HepG2 (cell line): ENCODE data around the gene IFNA2. TPM values are rescaled to one million over a fixed set of nuclear protein-coding genes. Genes with fewer than 3 reads are reported as not detected.

Experiments
- BHLHE40 ChIP-seq: IDR thresholded peaks from 2 replicates; pipeline ENCODE4 v1.6.1; 2011; ENCODE audit warnings: low read length, improper control_type of control experiment
- NAIF1 ChIP-seq: sonication (generic); formaldehyde crosslinking; IDR thresholded peaks from 2 replicates; pipeline ENCODE4 v1.5.0; 2020; ENCODE audit warnings: mild to moderate bottlenecking, missing genetic modification reagents, borderline replicate concordance
- NKX3-1 ChIP-seq: sonication (generic); formaldehyde crosslinking; IDR thresholded peaks from 2 replicates; pipeline ENCODE4 v1.5.0; 2020; ENCODE audit warnings: missing genetic modification reagents
- NPAS2 ChIP-seq: sonication (generic); formaldehyde crosslinking; IDR thresholded peaks from 2 replicates; pipeline ENCODE4 v1.8.0; 2022; ENCODE audit warnings: mild to moderate bottlenecking, missing genetic modification reagents, borderline replicate concordance
- NR2F6 ChIP-seq, 2 experiments: IDR thresholded peaks; 2 replicates each; pipeline ENCODE4 v1.6.1; 2016; ENCODE audit warnings: antibody characterized with exemption in 1 of 2, mild to moderate bottlenecking in 1 of 2
- POLR2A ChIP-seq, 2 experiments: IDR thresholded peaks; 2 replicates each; pipeline ENCODE4 v1.6.1; 2011; ENCODE audit warnings: low read depth in 2 of 2, low read length in 2 of 2, mild to moderate bottlenecking in 1 of 2, moderate library complexity in 1 of 2; ENCODE audit not compliant: insufficient read depth in 1 of 2
- RARG ChIP-seq: sonication (generic); formaldehyde crosslinking; IDR thresholded peaks from 2 replicates; pipeline ENCODE4 v1.4.0; 2020; ENCODE audit warnings: low read depth, mild to moderate bottlenecking, missing genetic modification reagents
- SALL1 ChIP-seq: sonication (generic); formaldehyde crosslinking; IDR thresholded peaks from 2 replicates; pipeline ENCODE4 v1.8.0; 2022; ENCODE audit warnings: mild to moderate bottlenecking, missing genetic modification reagents
- ZNF180 ChIP-seq: sonication (generic); formaldehyde crosslinking; IDR thresholded peaks from 2 replicates; pipeline ENCODE4 v1.4.0; 2020; ENCODE audit warnings: low read depth, missing genetic modification reagents, borderline replicate concordance
- ZNF335 ChIP-seq: sonication (generic); formaldehyde crosslinking; IDR thresholded peaks from 2 replicates; pipeline ENCODE4 v1.4.0; 2020; ENCODE audit warnings: missing genetic modification reagents
- ZNF598 ChIP-seq: sonication (generic); formaldehyde crosslinking; IDR thresholded peaks from 2 replicates; pipeline ENCODE4 v1.5.1; 2020; ENCODE audit warnings: mild to moderate bottlenecking, missing genetic modification reagents, borderline replicate concordance
- ZSCAN21 ChIP-seq: sonication (generic); formaldehyde crosslinking; IDR thresholded peaks from 2 replicates; pipeline ENCODE4 v1.8.0; 2022; ENCODE audit warnings: mild to moderate bottlenecking, missing genetic modification reagents, moderate library complexity, borderline replicate concordance
- polyA plus RNA-seq, 8 experiments: library from polyadenylated mRNA; depleted of rRNA in 3 of 8; stranded (reverse) in 7 of 8; unstranded in 1 of 8; fragments of >200 nt; fragmentation: Illumina TruSeq in 4 of 8; extraction: Trizol in 4 of 8; gene quantifications; 2 replicates each; pipeline versions ENCODE4 v1.2.1 to v1.2.3, GENCODE V29; 2011 to 2016; ENCODE audit warnings: low read depth in 4 of 8, missing spikeins in 1 of 8, mixed read lengths in 1 of 8; ENCODE audit not compliant: insufficient read depth in 1 of 8
- total RNA-seq, 5 experiments: library from RNA; depleted of rRNA; stranded (reverse); fragments of >200 nt; fragmentation: Illumina TruSeq; extraction: Trizol; gene quantifications; 2 replicates each; pipeline ENCODE4 v1.2.3, GENCODE V29; 2016; ENCODE audit warnings: low read depth in 1 of 5
- TF ChIP-seq, protein P1 (sequence below), 2 experiments: sonication (generic) in 1 of 2; formaldehyde crosslinking in 1 of 2; IDR thresholded peaks; 2 replicates each; pipeline versions ENCODE4 v1.4.0 to v1.6.1; 2018 to 2020; ENCODE audit warnings: missing genetic modification reagents in 2 of 2, borderline replicate concordance in 1 of 2, low read depth in 1 of 2, mild to moderate bottlenecking in 1 of 2, missing biosample characterization in 1 of 2
- TF ChIP-seq, protein P2 (sequence below): sonication (generic); formaldehyde crosslinking; conservative IDR thresholded peaks from 2 replicates; pipeline ENCODE4 v1.4.0; 2020; ENCODE audit warnings: missing genetic modification reagents
- TF ChIP-seq, protein P3 (sequence below): sonication (generic); formaldehyde crosslinking; IDR thresholded peaks from 2 replicates; pipeline ENCODE4 v1.8.1; 2023; ENCODE audit warnings: mild to moderate bottlenecking, missing genetic modification reagents
- TF ChIP-seq, protein P4 (sequence below): sonication (generic); formaldehyde crosslinking; IDR thresholded peaks from 2 replicates; pipeline ENCODE4 v1.9.0; 2022; ENCODE audit warnings: missing genetic modification reagents, mild to moderate bottlenecking, borderline replicate concordance

The IFNA2 gene
- total and polyA plus RNA-seq, 2 of the 13 experiments (the other 11 are each of a cell fraction or from before 2014, with no cell fraction given), result not detected

DNA sequence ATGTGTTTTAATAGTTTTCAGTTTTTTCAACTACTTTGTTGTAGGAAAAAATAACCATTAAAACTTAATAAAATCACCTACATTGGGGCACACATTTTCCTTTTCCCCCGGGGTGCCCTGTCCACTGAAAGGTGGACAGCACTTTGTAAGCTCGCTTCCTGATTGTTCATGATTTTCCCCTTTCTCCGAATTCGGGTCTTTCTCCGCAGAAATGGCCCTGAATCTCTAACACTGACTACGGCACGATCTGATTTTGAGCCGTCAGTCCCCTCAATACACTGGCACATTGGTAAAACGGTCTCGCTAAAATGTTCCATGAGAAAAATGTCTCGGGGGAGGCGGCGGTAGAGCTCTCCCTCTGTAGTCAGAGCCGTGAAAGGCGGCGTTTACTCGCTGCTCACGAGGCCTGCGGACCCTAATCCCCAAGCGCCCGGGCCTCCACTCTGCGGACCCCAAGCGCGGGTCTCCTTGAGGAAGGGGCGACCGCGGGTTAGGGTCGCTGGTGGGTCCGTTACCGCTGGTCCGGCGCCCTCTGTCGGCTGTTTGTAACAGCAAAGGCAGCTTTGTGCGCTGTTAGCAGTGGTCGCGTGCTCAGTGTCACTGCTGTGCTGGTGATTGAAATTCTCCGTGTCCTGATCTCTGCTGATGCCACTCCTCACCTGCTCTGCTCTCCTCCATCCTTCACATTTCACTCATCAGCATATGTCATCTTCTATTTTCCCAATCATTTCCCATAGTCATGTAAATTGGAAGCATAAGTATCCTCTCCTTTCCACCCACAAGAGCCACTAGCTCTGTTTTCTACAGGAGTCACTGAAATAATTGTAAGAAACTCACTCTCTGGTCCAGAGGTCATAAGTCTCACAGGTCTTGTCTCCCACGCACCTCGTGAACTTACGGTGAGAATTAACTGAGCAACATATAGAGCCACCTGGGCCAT is 10.8 kb upstream of the IFNA2 start (continued):
- no peak for TF ChIP-seq ZNF598 (CRISPR knock-in tag)
- TF ChIP-seq ZSCAN21 (CRISPR knock-in tag), result no peak
- TF ChIP-seq, protein P1, sequence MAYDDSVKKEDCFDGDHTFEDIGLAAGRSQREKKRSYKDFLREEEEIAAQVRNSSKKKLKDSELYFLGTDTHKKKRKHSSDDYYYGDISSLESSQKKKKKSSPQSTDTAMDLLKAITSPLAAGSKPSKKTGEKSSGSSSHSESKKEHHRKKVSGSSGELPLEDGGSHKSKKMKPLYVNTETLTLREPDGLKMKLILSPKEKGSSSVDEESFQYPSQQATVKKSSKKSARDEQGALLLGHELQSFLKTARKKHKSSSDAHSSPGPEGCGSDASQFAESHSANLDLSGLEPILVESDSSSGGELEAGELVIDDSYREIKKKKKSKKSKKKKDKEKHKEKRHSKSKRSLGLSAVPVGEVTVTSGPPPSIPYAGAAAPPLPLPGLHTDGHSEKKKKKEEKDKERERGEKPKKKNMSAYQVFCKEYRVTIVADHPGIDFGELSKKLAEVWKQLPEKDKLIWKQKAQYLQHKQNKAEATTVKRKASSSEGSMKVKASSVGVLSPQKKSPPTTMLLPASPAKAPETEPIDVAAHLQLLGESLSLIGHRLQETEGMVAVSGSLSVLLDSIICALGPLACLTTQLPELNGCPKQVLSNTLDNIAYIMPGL (CRISPR knock-in tag; IDR thresholded peaks at IDR 0.05; ENCODE audit: borderline replicate concordance in 1 of 2, low read depth in 1 of 2), result peak; percentile 41 to 72; a peak in 3 of 4 replicates
- TF ChIP-seq, protein P2, sequence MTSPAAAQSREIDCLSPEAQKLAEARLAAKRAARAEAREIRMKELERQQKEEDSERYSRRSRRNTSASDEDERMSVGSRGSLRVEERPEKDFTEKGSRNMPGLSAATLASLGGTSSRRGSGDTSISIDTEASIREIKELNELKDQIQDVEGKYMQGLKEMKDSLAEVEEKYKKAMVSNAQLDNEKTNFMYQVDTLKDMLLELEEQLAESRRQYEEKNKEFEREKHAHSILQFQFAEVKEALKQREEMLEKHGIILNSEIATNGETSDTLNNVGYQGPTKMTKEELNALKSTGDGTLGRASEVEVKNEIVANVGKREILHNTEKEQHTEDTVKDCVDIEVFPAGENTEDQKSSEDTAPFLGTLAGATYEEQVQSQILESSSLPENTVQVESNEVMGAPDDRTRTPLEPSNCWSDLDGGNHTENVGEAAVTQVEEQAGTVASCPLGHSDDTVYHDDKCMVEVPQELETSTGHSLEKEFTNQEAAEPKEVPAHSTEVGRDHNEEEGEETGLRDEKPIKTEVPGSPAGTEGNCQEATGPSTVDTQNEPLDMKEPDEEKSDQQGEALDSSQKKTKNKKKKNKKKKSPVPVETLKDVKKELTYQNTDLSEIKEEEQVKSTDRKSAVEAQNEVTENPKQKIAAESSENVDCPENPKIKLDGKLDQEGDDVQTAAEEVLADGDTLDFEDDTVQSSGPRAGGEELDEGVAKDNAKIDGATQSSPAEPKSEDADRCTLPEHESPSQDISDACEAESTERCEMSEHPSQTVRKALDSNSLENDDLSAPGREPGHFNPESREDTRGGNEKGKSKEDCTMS (CRISPR knock-in tag), result no peak
- TF ChIP-seq NR2F6 (IDR thresholded peaks at IDR 0.05), result no peak
- no peak for TF ChIP-seq NR2F6 (CRISPR knock-in tag; IDR thresholded peaks at IDR 0.05)
- no peak for TF ChIP-seq RARG
- no peak for TF ChIP-seq NAIF1
- peak; percentile 36 for TF ChIP-seq SALL1 (CRISPR knock-in tag)
- TF ChIP-seq BHLHE40, result peak; percentile 42; the same call in 1 of the 2 replicates
- TF ChIP-seq NPAS2, result no peak
- TF ChIP-seq, protein P3, sequence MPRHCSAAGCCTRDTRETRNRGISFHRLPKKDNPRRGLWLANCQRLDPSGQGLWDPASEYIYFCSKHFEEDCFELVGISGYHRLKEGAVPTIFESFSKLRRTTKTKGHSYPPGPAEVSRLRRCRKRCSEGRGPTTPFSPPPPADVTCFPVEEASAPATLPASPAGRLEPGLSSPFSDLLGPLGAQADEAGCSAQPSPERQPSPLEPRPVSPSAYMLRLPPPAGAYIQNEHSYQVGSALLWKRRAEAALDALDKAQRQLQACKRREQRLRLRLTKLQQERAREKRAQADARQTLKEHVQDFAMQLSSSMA, result no peak
- no peak for TF ChIP-seq ZNF180
- TF ChIP-seq, protein P4, sequence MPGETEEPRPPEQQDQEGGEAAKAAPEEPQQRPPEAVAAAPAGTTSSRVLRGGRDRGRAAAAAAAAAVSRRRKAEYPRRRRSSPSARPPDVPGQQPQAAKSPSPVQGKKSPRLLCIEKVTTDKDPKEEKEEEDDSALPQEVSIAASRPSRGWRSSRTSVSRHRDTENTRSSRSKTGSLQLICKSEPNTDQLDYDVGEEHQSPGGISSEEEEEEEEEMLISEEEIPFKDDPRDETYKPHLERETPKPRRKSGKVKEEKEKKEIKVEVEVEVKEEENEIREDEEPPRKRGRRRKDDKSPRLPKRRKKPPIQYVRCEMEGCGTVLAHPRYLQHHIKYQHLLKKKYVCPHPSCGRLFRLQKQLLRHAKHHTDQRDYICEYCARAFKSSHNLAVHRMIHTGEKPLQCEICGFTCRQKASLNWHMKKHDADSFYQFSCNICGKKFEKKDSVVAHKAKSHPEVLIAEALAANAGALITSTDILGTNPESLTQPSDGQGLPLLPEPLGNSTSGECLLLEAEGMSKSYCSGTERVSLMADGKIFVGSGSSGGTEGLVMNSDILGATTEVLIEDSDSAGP (CRISPR knock-in tag), result peak; percentile 36; the same call in 1 of the 2 replicates
- no peak for TF ChIP-seq NKX3-1
- TF ChIP-seq ZNF335 (CRISPR knock-in tag), result no peak
- no peak for TF ChIP-seq POLR2A (IDR thresholded peaks at IDR 0.05; ENCODE audit: insufficient read depth in 1 of 2, low read depth in 2 of 2, low read length in 2 of 2)
